NAMALWA (cell line): Measurements from ENCODE around the gene DNAH7.

ENCODE experiments used
- DNase-seq: peaks from one replicate; pipeline ENCODE4 v3.0.0-alpha.2; 2015; ENCODE audit warnings: low spot score

Gene DNAH7

DNA sequence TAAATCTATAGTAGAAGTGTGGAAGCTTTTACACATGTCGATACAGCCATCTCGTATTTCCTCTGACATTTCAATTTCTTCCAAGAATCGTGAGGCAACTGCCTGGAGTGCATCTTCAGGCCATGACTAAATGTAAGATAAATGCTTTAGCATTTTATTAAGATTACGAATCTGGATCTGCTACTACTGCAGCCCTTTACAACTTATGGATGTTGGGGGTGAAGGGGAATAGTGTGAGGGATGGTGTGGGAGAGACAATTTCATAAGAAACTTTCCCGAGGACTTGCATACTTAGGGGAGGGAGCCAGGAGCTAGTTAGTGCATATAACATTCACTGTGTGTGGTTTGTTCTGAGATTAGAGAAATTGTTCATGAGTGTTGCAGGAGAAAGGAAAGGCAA, 206.8 kb downstream of the DNAH7 start:
- no peak for DNase-seq

DNA sequence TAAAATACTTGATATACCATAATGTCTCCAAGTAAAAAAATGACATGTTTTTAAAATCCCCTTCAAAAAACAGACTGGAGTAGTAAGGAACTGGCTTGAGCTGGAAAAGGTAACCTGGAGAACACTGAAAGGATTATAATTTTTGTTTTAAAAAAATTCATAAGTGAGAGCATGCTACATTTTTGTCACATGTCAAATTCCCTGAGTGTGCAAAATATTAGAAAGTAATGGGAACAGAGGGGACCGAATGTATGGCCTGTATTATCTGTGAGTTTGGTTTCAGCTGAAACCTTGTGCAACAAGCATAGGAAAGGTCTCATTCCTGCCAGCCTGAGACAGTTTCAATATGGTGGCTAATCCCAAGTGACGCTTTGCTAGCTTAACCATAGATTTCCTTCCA, 209.1 kb downstream of the DNAH7 start:
- DNase-seq = no peak

DNA sequence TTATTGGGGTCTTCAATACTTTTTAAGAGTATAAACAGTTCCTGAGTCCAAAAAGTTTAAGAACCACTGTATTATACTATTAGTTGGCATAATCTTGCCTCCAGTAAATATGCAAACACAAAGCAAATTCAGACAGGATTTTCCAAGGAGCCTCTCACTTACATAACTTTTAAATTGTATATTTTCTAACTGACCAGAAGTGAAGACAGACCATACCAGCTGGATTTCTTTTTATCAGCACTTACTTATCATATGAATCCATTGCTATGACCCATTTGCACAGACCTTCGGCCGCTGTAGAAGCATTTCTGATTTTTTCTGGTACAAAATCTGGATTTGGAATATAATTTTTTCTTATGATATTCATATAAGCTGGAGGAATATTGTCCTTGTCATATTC, 211.5 kb downstream of the DNAH7 start:
- DNase-seq = no peak

DNA sequence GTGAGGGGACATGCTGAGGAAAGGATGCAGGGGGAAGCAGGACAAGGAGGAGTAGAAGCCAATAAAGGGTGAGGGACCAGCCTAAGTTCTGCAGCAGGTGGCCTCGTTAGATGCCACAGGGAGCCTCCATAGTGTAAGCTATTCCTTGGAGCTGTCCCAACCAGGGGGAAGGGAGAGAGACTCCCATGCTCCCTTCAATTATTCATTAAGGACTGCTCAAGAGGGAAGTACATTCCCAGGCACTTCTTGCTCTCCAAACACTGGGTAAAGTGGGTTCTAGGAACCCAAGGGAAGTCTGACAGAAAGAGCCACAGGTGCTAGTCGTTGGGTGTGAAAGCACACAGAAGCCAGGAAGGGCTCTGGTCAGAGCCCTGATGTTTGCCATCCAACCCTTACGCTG, 217.9 kb downstream of the DNAH7 start:
- no peak for DNase-seq

DNA sequence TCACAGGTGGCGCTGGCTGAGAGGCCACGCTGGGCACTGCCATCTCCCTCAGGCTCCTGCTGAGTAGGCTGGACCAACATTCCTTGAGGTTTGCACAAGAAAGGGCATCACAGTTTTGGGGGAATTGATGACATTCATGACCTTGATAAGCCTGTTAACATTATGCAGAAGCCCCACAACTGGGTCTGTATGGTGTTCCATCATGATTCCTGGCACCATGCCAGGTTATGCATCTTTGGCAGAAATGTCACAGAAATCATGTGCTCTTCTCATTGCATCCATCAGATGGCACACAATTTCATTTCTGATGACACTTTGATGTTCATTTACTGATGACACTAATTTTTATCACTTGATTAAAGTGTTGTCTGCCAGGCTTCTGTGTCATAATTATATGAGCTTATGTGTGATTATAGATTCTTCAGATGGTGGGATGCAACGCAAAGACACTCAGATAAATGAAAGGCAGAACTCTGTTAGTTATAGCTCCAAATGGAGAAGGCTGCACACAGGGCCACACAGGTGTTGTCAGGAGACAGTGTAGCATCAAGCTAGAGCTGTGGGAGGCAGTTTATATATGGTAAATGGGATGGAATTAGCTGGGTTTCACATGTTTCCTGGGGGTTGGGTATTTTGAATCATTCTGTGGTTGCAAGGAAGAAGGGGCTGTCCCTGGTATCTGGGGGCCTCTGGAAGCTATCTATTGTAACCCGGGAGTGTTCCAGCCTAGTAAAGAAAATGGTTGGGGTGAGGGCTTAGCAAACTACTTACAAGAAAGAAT, 220.3 kb downstream of the DNAH7 start:
- peak; percentile 71 for DNase-seq

DNA sequence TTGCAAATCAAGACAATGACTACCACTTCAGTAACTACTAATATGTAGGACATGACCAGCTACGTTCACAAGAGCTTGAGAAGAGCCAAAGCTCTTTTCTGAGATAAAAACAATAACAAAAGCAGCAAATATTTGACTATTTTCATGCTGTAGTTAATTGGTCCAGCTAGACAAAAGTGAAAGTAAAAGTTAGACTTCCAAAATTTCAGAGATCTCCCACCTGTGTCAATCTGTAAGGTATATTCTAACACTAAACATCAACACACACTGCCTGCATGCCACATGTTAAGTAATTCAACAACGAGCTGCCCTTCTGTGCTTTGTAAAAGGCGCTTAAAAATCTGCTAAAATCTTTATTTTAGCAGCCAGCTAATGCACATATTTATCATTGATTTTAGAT, 225.7 kb downstream of the DNAH7 start:
- no peak for DNase-seq

DNA sequence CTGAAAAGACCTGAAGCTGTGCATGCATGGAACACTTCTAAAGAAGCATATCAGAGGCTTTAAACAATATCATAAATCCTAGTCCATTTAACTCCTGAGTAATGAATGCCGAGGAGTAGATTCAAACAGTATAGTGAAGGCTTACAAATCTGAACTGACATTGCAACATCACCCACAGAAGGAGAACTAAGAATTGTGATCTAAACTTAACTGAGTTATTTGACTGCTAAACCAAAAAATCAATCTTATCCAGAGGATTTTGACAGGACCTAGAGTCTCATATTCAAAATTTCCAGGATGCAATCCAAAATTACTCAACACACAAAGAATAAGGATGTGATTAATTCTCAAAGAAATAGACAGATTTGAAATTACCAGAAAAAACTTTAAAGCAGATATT, 230.6 kb downstream of the DNAH7 start:
- DNase-seq = no peak

DNA sequence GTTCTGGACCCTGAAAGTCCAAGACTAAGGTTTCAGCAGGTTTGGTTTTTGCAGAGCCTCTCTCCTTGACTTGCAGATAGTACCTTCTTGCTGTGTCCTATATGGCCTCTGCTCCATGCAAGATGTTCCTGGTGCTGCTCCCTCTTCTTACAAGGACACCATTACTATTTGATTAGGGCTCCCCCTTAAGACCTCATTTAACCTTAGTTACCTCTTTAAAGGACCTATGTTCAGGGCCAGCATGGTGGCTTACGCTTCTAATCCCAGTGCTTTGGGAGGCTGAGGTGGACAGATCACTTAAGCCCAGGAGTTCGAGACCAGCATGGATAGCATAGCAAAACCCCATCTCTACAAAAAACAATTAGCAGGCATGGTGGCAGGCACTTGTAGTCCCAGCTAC, 232.6 kb downstream of the DNAH7 start:
- DNase-seq = no peak

DNA sequence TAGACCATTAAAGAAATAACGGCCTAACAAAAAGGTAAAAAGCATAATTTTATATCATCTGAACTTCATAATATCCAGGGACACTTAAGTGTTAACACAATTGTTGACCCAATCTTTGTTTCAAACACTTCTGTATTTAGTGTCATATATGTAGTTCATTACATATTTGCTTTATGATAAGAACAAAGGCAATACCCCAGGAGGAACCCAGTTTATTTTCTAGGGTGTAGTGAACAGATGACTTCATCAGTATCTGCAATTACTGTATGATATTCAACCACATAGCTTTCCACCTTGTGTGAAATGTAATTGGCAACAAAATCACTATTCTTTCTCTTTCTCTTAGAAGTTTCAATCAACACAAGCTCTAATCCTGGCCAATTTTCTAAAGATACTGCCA, 233.8 kb downstream of the DNAH7 start:
- DNase-seq = no peak

DNA sequence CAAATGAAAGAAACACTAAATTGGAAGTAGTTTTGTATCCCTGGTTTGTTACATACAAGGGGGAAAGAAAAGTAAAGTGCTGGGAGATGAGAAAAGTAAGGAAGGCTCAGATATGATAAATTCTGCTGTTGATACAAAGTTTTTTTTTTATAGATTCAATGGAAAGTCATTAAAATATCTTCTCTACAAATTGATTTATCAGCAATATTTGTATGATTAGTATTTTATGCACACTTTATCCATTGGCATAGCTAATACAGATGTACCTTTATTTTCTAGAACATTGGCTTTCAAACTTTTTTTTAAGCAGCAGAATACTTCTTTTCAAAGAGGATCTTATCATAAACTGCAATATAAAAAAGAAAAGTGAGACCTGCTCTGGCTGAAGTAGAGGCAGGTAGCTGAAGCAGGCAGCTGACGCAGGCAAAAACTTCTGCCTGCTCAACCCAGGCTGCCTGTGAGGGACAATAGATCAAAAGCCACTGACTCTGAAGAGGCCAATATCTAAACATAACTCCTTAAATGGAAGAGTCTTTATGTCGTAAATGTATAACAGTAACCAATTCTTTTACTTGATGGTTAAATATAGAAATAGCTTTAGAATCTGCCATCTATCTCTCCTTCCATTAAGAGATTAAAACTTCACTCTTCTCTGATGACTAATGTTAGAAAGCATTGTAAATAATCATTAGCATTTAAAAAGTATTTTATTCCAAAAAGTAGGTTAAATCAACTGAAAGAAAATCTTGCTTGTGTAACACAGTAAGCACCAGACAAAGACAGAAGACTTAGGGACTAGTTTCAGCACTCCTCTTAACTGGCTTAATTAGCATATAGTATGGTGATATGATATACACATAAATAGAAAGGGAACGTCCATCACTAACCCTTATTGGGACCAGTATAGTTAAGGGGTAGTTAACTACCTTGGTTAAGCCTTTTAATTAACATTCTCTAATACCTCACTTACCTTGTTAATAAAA, 237.4 kb downstream of the DNAH7 start:
- no peak for DNase-seq

DNA sequence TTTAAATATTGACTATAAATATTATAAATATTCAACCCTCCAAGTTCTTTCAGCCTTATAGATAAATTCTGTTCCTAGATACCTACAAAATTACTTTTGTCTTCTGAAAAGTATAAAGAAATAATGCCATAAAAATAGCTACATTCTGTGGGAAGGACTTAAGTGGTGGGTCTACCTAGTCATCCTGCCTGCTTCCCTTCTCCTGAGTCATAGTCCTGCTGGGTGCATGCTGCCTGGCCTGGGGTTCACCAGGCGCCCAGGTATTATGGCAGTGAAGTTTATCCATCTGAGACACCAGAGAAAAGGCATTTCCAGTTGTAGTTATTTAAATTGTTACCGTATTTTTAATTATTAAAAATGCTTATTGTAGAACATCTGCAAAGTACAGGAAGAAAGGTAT, 244.2 kb downstream of the DNAH7 start:
- no peak for DNase-seq

DNA sequence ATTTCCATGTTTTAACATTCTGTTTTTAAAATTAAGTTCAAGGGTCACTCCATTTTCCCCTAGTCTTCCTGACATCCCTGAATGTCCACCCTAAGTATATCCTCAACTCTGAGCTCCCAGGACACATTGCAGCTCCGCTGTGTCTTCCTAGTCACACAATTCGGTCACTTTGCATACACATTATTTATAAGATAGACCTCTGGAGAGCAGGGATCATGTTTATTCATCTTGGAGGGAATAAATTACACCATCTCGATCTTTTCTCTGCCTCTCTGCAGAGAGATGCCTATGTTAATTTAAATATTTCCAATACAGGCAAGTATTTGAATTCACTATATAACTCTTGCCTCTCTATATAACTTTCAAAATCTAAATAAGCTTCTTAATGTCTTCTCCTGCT, 245.4 kb downstream of the DNAH7 start:
- DNase-seq = no peak

DNA sequence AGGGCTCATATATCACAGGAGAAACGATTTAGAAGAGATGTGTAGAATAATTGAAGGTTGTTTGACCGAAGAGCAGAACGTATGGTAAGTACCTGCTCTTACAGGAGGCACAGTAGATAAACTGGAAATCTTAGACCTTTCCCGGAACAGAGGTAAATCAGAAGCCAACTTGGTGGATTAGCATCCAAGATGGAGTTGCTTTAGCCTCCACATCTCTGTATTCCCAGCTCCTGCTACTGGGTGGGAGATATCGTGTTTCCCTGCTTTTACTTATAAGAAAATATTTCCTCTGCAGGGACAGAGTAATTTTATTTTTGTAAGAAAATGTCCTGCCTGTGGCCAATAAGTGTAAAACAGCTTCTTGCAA, 247.1 kb downstream of the DNAH7 start:
- DNase-seq = no peak

DNA sequence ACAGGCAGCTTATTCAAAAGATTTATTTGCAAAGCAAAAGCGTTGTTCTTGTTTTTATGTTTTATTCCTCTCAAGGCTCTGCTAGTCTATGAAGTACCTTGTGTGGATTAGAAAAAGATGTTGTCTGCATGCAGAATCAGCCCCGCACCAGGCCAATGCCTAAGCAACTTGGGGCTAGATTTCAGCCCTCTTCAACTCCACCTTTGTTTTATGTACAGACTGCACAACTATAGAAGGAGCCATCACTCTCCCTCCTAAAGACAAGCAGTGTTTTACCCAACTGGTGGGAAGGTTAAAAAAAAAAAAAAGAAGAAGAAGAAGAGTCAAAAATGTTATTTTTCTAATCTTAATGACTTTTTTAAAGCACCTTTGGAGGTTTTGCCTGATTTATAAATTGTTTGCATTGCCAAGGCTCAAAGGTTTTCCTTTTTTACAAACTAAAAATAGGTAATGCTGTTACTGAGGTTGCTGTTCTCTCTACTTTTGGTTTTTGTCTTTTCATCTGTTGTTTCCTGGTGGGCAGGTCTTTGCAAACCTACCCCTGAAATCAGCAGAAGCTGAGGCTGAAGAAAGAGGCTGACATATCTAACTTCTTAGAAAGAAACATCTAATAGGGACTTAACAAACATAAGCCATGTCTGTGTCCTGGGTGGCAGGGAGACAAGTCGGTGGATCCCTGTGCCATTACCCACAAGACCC, 247.6 kb downstream of the DNAH7 start:
- no peak for DNase-seq

DNA sequence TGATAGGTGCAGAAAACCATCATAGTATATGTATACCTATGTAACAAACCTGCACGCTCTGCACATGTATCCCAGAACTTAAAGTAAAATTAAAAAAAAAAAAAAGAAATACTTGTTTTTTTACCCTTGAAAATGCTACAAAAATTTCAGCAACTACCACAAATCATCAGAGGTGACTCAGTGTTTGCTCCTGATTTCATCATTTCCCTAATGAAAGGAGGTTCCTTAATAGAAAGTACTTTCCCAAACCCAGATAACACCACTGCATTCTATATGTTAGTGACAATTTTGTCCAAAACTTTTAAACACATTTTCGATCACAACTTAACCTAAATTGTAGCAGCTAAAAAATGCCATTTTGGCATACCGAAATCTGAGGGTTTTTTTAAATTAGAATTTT, 248.3 kb downstream of the DNAH7 start:
- no peak for DNase-seq

DNA sequence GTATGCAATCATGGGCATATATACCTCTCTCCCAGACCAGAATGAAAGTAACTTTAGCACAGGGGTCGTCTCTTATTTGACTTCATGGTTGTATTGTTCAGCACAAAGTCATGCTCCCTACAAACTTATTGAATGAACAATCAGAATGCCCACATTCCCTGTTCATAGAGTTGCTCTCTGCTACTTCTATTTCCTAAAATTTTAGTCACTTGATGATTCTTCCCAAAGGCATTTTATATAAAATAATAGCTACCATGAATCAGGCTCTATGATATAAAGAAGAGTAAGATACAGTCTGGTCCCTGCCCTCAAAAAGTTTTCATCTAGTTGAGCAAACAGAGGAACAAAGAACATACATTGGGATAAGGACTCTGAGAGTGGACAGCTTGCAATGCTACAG, 249.4 kb downstream of the DNAH7 start:
- DNase-seq = no peak

DNA sequence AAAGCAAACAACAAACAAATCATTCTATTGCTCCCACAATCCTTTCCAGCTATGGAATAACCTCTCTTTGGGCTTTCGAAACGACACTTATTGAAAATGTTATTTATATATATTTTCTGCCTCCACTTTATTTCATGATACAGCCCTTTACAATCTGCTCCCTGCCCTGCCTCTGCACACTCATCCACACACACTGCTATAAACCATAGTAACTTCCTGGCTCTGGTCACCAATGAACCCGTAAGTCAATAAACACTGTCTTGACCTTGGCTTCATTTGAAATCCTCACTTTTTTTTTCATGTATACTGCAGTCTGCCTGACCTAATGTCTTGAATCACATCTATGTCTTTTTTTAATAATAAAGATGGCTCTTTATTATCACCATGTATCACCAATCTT, 250.1 kb downstream of the DNAH7 start:
- DNase-seq = no peak

DNA sequence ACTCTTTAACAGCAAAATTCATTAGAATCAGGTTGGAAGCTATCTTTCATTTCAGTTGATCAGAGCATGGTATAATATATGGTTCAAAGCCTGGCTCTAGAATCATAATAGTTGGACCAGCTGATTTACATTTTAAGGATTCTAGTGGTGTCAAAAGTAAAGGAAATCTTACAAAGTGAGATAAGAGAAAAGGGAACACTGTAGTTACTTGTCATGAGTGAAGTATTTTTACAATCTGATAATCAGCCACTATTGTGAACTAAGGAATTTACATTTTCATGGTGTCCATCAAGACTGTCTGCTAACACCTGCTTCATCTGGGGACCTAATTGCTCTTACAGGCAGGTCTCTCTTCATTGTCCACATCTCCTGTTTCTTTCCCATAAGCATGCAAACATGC, 250.5 kb downstream of the DNAH7 start:
- DNase-seq = no peak

DNA sequence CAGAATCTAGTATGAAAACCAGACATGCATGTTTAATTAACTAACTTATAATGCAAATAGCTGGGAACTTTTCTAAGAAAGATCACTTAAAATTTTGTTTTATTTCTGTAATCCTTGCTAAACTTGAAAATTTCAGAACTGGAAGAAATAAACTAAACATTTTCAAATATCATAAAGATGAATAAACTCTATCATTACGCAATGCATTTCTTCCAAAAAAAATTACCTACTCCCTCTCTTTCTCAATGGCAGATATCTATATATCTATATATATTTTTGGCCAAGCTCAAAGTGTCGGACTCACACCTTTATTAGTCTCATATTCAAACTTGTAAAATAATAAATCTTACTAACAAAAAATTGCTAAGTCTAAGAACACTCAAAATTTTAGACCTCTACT, 253.6 kb downstream of the DNAH7 start:
- no peak for DNase-seq

DNA sequence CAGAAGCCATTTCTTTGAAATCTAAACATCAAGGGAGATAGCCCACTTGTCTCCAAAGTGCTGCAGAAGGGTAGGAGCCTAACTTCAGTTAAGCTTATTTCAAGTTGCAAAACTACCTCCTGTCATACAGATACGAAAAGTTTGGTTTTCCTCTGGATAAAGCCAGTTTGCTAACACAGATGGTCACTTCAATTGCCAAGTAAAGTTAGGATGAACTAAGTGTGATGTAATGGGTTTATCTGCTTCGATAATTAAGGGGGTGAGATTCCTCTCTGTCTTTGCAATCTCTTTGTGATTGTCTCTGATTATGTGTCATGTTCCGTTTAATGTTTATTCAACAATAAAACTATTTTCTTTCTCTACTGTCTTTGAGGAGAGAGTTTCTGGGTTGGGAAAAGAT, 255.2 kb downstream of the DNAH7 start:
- DNase-seq = no peak

DNA sequence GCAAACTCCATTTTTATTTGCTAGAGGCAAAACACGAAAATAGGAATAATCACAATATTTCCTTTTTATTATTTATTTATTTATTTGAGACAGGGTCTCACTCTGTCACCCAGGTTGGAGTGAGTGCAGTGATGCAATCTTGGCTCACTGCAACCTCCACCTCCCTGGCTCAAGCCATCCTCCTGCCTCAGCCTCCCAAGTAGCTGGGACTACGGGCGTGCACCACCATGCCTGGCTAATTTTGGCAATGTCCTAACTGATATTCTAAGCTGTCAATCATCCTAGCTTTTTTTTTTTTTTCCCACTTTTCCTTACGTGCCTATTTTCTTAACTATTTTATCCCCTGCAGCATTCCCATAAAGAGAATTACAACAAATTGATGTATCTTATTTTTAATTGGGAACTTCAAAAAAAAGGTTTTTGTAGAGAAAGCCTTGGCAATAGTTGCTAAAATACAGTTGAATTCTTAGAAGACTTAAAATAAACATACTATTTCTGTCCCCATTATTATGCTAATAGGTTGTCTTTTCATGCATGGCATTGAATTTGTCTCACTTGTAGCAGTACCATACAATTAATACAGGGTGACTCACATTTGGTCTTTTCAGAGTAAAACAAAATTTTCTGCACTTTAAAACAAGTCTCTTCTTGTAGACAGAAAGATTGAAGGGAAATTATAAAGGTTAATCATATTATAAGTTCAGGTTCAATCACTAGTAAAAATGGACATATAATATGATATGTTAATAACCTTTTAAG, 258.1 kb downstream of the DNAH7 start:
- no peak for DNase-seq

DNA sequence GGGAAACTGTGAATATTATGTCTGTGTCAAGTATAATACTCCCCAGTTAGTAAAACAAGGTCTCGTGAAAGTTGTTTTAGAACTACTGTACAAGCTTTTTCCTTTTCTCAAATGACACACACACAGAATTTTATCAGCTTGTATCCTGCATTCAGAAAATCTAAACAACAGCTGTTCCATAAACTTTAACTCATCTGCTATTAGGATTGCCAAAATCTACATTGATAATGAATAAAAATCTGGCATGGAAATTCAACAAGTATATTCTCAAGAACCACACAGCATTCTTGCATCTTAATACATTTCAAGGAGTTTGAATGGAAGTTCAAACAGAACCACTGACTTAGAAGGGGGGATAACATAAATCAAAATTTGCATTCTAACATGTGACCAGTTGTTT, 260.4 kb downstream of the DNAH7 start:
- DNase-seq = no peak
